Esophagus squamous epithelium (tissue), 5 donors: Measurements from ENCODE around the gene NEUROG1. TPM values are rescaled to one million over a fixed set of nuclear protein-coding genes. Genes with fewer than 3 reads are reported as not detected.

Experiments used
- DNase-seq: peaks from one replicate; lab custom pipeline; 2025; lab: John Stamatoyannopoulos, UW
- H3K27ac ChIP-seq, 4 donors: fragments of 200-600 bp; sonication (generic); one replicate each; pipeline ENCODE4 v1.5.1; 2016 to 2019; ENCODE audit warnings: mild to moderate bottlenecking in 1 of 4
- H3K27me3 ChIP-seq, 4 donors: fragments of 200-600 bp; sonication (generic); 1 replicate in 3 of 4; 2 replicates in 1 of 4; pipeline versions ENCODE4 v1.5.1 to v1.6.0; 2017 to 2021; ENCODE audit warnings: antibody characterized with exemption in 1 of 4
- H3K36me3 ChIP-seq, 3 donors: fragments of 200-600 bp; sonication (generic); one replicate each; pipeline ENCODE4 v1.5.1; 2016 to 2019
- H3K4me1 ChIP-seq, 3 donors: fragments of 200-600 bp; sonication (generic); one replicate each; pipeline ENCODE4 v1.5.1; 2017 to 2019
- H3K4me3 ChIP-seq, 4 donors: fragments of 200-600 bp; sonication (generic); 1 replicate in 3 of 4; 2 replicates in 1 of 4; pipeline ENCODE4 v1.5.1; 2016 to 2019; ENCODE audit warnings: mild to moderate bottlenecking in 2 of 4, moderate library complexity in 1 of 4
- H3K9me3 ChIP-seq, 3 donors: fragments of 200-600 bp; sonication (generic); one replicate each; pipeline ENCODE4 v1.5.1; 2016 to 2019
- CTCF ChIP-seq, 6 experiments: fragments of 450-650 bp in 4 of 6; fragments of 200-600 bp in 2 of 6; sonication (generic) in 2 of 6; IDR thresholded peaks; one replicate each; pipeline ENCODE4 v1.5.1; 2016 to 2019; ENCODE audit warnings: antibody characterized with exemption in 6 of 6, mild to moderate bottlenecking in 4 of 6, moderate library complexity in 4 of 6
- POLR2A ChIP-seq, 4 donors: fragments of 450-650 bp; IDR thresholded peaks; one replicate each; pipeline ENCODE4 v1.6.1; 2017; ENCODE audit warnings: antibody characterized with exemption in 4 of 4, mild to moderate bottlenecking in 4 of 4, moderate library complexity in 3 of 4
- WGBS, 2 donors: methylation state at CpG; one replicate each; pipeline ENCODE4 v1.1.5; 2018; 5-methylcytosine and 5-hydroxymethylcytosine counted together
- intact Hi-C: fragments of 100-400 bp; cut with DNase I; formaldehyde crosslinking; loops from one replicate; pipeline ENCODE4 v1.15.0; 2022
- total RNA-seq, 4 donors: library from RNA; depleted of rRNA; stranded (reverse); fragments of >200 nt; gene quantifications; one replicate each; pipeline ENCODE4 v1.1.0, GENCODE V29; 2016
- donor health status: DM: yes; HTN: yes; CAD: no.

NEUROG1 gene
- total RNA-seq, 4 donors from 2014 or later: not detected

- Histone ChIP-seq H3K4me3 (no peak overlapping the region), H3K36me3 (no peaks in the 10 kb centered on the region), H3K9me3 (no peaks in the 10 kb centered on the region), H3K27ac (no peak overlapping the region), H3K27me3 (peaks cover 0 to 64% (median 0%) of the 10 kb centered on the region in 4 donors), H3K4me1 (peaks cover 12 to 36% (median 27%) of the 10 kb centered on the region in 3 donors)
- TF ChIP-seq POLR2A (IDR thresholded peaks at IDR 0.05) (no peak), CTCF (IDR thresholded peaks at IDR 0.05) (no peak)
- WGBS, 2 donors: 80 to 88% methylated on average over 8 to 13 of the region's 13 CpGs
- DNase-seq: no peak
- intact Hi-C loops: no loop called here
These were observed 49.4 kb downstream of the NEUROG1 start for GRCh38 chr5:135486131-135487036.

GRCh38 chr5:135484674-135485086 lies 51.1 kb downstream of the NEUROG1 start:
- Histone ChIP-seq H3K4me1 (peaks cover 11 to 20% (median 18%) of the 10 kb centered on the region in 3 donors), H3K9me3 (no peaks in the 10 kb centered on the region), H3K27ac (no peak overlapping the region), H3K4me3 (no peak overlapping the region), H3K36me3 (no peaks in the 10 kb centered on the region), H3K27me3 (peaks cover 0 to 58% (median 0%) of the 10 kb centered on the region in 4 donors)
- TF ChIP-seq CTCF (IDR thresholded peaks at IDR 0.05): no peak
- no peak for TF ChIP-seq POLR2A (IDR thresholded peaks at IDR 0.05)
- intact Hi-C loops: no loop called here
- DNase-seq: no peak
- WGBS, 2 donors: 69 to 81% methylated on average over 2 to 5 of the region's 5 CpGs

Other genes with a start within 250 kb of the NEUROG1 start
- gene MACROH2A1, start 136.7 kb downstream of the NEUROG1 start, total RNA-seq: 100 to 1,000 TPM; 278 to 355 (median 319) TPM
- gene DCANP1, start 88.6 kb downstream of the NEUROG1 start, total RNA-seq: under 1 TPM in 2 of 4 donors, not detected in 2; 0.44 to 0.57 TPM
- gene TIFAB, start 83.6 kb downstream of the NEUROG1 start, total RNA-seq: under 1 TPM in 3 of 4 donors, not detected in 1; under 0.01 to 0.18 (median 0.08) TPM
- 100 to 1,000 TPM in 2 of 4 donors, 10 to 100 TPM in 2; 23.1 to 160 (median 95.4) TPM for gene CXCL14, start 43.0 kb upstream of the NEUROG1 start, total RNA-seq